Lung (tissue), 12 donors: ENCODE measurements around the gene TFDP1. TPM values are rescaled to one million over a fixed set of nuclear protein-coding genes. Genes with fewer than 3 reads are reported as not detected.

Experiments
- ATAC-seq: fragments of 200-7000 bp; cut with Tn5 transposase; one replicate; pipeline ENCODE4 v1.9.1; 2020; ENCODE audit warnings: moderate number of reproducible peaks; ENCODE audit not compliant: insufficient read depth, low FRiP score
- DNase-seq, 3 donors: peaks; one replicate each; pipeline ENCODE4 v3.0.0-alpha.2; 2013 to 2017
- H3K27ac ChIP-seq, 2 donors: one replicate each; pipeline ENCODE4 v1.5.1; 2013; ENCODE audit warnings: mild to moderate bottlenecking in 2 of 2, moderate library complexity in 2 of 2, control low read depth in 1 of 2, inconsistent platforms in 1 of 2, low read depth in 1 of 2, low read length in 1 of 2
- H3K27me3 ChIP-seq, 3 donors: one replicate each; pipeline ENCODE4 v1.5.1; 2013; ENCODE audit warnings: low read length in 2 of 3; ENCODE audit not compliant: control insufficient read depth in 3 of 3, insufficient read depth in 3 of 3
- H3K36me3 ChIP-seq, 4 donors: one replicate each; pipeline ENCODE4 v1.5.1; 2013; ENCODE audit warnings: low read length in 4 of 4, mild to moderate bottlenecking in 1 of 4, moderate library complexity in 1 of 4; ENCODE audit not compliant: control insufficient read depth in 4 of 4, insufficient read depth in 4 of 4
- H3K4me1 ChIP-seq, 5 donors: one replicate each; pipeline ENCODE4 v1.5.1; 2013; ENCODE audit warnings: low read length in 5 of 5, mild to moderate bottlenecking in 2 of 5, moderate library complexity in 1 of 5; ENCODE audit not compliant: control insufficient read depth in 5 of 5, insufficient read depth in 5 of 5
- H3K4me3 ChIP-seq: one replicate; pipeline ENCODE4 v1.5.1; 2013; ENCODE audit warnings: mild to moderate bottlenecking, control low read depth, moderate library complexity
- H3K9ac ChIP-seq, 2 donors: one replicate each; pipeline ENCODE4 v1.5.1; 2013; ENCODE audit warnings: low read length in 2 of 2, control low read depth in 1 of 2; ENCODE audit not compliant: insufficient read depth in 1 of 2
- H3K9me3 ChIP-seq, 4 donors: one replicate each; pipeline ENCODE4 v1.5.1; 2013; ENCODE audit warnings: low read length in 3 of 4, mild to moderate bottlenecking in 1 of 4, moderate library complexity in 1 of 4; ENCODE audit not compliant: control insufficient read depth in 4 of 4, insufficient read depth in 3 of 4
- WGBS, 2 donors: extraction: QIAGEN DNeasy Blood & Tissue Kit; methylation state at CpG; one replicate each; pipeline ENCODE4 v1.1.7; 2013; 5-methylcytosine and 5-hydroxymethylcytosine counted together
- polyA plus RNA-seq, 2 donors: library from polyadenylated mRNA; stranded (reverse); fragments of 200-250 nt; gene quantifications; one replicate each; pipeline ENCODE4 v1.2.1, GENCODE V29; 2013
- total RNA-seq, 2 donors: library from RNA; depleted of rRNA in 1 of 2; stranded (reverse); fragments of >200 nt in 1 of 2; gene quantifications; one replicate each; pipeline ENCODE4 v1.2.1, GENCODE V29; 2014 to 2021
- TF ChIP-seq, protein P1 (sequence below): IDR thresholded peaks from 2 replicates; pipeline ENCODE4 v1.5.1; 2012; ENCODE audit warnings: mild to moderate bottlenecking; ENCODE audit errors: control extremely low read depth, extremely low read depth
- donor health status: control.
- donor health status: control.
- donor health status: Bipolar disorder and iron deficiency.
- donor health status: healthy.
- donor health status: DM: yes; HTN: yes; CAD: no.

TFDP1 gene
- total and polyA plus RNA-seq, 4 donors = 19.6 to 44.2 (median 40.3) TPM

DNA sequence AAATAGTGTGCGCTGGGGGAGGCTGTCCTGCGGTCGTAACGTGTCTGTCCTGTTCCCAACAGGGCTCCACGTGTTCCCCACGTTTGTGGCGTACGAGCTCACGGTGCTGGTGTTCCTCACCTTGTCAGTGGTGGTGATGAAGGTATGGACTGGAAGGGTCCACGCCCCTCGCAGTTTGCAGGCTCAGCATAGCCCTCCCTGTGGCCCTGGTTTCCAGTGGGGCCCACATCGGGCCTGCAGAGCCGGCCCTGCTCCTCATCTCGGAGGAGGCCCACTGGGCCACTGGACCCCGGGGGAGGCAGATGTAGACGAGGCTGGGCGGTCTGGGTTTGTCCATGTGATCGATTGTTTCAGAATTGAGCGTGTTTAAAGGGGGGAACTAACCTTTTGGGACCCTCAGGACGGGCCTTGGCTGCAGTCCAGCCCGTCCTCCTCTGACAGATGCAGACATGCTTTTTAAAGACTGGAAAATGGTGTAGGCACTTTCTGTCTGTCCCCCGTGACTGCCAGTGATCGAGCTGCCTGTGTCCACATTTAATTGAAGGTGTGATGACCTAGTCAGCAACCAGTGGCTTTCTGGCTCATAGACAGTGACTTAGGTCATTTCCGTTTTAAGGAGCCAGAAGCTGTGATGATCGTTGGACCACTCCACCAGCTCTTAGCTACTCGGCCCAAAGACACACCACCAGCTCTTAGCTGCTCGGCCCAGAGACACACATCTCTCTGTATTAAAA, 37.1 kb upstream of the TFDP1 start:
- no peaks in the 10 kb centered on the region for H3K9me3 ChIP-seq
- peak in 1 of 3 donors; percentile 29 for DNase-seq
- 92 to 93% methylated on average over 27 of the region's 27 CpGs for WGBS, 2 donors

DNA sequence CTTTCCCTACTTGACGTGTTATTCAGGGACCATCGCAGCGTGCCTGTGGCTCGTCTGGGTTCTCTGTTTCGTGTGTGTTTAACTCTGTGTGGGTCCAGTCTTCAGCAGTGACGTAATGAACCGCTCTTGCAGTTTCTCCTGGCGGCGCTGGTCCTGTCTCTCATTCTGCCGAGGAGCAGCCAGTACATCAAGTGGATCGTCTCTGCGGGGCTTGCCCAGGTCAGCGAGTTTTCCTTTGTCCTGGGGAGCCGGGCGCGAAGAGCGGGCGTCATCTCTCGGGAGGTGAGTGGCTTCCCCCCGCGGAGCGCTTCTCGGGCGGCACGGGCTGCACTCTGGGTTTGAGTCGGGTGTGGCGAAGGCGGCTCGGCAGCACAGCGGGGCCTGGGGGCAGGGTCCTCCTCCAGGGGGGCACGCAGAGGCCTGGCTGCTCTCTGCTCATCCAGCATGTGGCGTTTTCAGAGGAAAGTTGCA, 36.3 kb upstream of the TFDP1 start:
- Histone ChIP-seq H3K9ac (no peak overlapping the region), H3K9me3 (no peaks in the 10 kb centered on the region), H3K27ac (no peak overlapping the region), H3K4me3 (no peak overlapping the region), H3K4me1 (peaks cover 3 to 21% (median 9%) of the 10 kb centered on the region in 5 donors), H3K36me3 (peaks cover 12 to 24% (median 13%) of the 10 kb centered on the region in 4 donors), H3K27me3 (peaks cover 0 to 6% (median 0%) of the 10 kb centered on the region in 3 donors)
- no peak for ATAC-seq
- 93 to 95% methylated on average over 32 of the region's 32 CpGs for WGBS, 2 donors
- DNase-seq = peak in 1 of 3 donors; percentile 24
- TF ChIP-seq, protein P1, sequence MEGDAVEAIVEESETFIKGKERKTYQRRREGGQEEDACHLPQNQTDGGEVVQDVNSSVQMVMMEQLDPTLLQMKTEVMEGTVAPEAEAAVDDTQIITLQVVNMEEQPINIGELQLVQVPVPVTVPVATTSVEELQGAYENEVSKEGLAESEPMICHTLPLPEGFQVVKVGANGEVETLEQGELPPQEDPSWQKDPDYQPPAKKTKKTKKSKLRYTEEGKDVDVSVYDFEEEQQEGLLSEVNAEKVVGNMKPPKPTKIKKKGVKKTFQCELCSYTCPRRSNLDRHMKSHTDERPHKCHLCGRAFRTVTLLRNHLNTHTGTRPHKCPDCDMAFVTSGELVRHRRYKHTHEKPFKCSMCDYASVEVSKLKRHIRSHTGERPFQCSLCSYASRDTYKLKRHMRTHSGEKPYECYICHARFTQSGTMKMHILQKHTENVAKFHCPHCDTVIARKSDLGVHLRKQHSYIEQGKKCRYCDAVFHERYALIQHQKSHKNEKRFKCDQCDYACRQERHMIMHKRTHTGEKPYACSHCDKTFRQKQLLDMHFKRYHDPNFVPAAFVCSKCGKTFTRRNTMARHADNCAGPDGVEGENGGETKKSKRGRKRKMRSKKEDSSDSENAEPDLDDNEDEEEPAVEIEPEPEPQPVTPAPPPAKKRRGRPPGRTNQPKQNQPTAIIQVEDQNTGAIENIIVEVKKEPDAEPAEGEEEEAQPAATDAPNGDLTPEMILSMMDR = no peak

More for the DNA sequence above, 37.1 kb upstream of the TFDP1 start:
- no peak for ATAC-seq
- H3K27me3 ChIP-seq = peaks cover 0 to 6% (median 0%) of the 10 kb centered on the region in 3 donors
- peaks cover 3 to 21% (median 9%) of the 10 kb centered on the region in 5 donors for H3K4me1 ChIP-seq
- TF ChIP-seq, protein P1 = no peak
- no peak overlapping the region for H3K4me3 ChIP-seq
- H3K9ac ChIP-seq = no peak overlapping the region
- no peak overlapping the region for H3K27ac ChIP-seq
- H3K36me3 ChIP-seq = peaks cover 12 to 25% (median 13%) of the 10 kb centered on the region in 4 donors

DNA sequence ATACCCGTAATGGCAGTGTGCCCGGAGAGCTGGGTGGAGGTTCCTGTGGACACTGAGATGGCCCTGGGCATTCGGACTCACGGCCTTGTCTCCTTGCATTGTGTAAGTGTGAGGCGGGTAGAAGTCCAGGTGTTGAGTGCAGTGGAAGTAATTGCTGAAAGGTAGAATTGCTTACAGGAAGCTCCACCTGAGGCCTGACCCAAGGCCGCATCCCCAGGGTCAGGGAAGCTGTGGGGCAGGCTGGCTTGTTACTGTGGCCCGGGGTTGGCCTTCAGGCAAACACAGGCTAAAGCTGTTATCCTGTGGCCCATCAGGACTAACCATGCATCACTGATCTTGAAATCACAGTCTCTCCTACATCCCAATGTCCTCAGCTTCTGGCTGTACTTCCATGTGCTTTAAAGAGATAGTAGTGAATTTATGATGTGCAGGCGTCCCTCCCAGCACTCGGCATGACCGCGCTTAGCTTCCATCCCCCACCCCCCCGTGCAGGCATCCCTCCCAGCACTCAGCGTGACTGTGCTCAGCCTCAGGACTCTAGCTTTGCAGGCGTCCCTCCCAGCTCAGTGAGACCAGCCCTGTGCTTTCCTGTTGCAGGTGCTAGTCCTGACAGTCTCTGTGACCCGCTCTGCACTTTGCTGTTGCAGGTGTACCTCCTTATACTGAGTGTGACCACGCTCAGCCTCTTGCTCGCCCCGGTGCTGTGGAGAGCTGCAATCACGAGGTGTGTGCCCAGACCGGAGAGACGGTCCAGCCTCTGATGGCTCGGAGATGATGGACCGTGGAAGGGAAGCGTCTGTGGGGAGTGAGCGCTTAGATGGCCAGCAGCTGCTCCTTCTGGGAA, 35.6 kb upstream of the TFDP1 start:
- H3K9me3 ChIP-seq = no peaks in the 10 kb centered on the region
- peaks cover 3 to 21% (median 9%) of the 10 kb centered on the region in 5 donors for H3K4me1 ChIP-seq
- H3K4me3 ChIP-seq = no peak overlapping the region
- TF ChIP-seq, protein P1 = no peak
- H3K27ac ChIP-seq = no peak overlapping the region
- peaks cover 0 to 9% (median 0%) of the 10 kb centered on the region in 3 donors for H3K27me3 ChIP-seq
- DNase-seq = no peak
- ATAC-seq = no peak
- peaks cover 12 to 24% (median 13%) of the 10 kb centered on the region in 4 donors for H3K36me3 ChIP-seq
- no peak overlapping the region for H3K9ac ChIP-seq
- WGBS, 2 donors = 92 to 93% methylated on average over 25 of the region's 25 CpGs
